OCI-LY1 (cell line): ENCODE data around the gene CRTC3.

ENCODE experiments used
- H2AFZ ChIP-seq: fragments of 200-600 bp; sonication (generic), shearing (Covaris generic); 2 replicates; pipeline ENCODE4 v1.6.0; 2014; ENCODE audit warnings: antibody characterized with exemption, mild to moderate bottlenecking, low read length
- H3F3A ChIP-seq: fragments of 200-600 bp; sonication (generic), shearing (Covaris generic); 2 replicates; pipeline ENCODE4 v1.6.0; 2014; ENCODE audit warnings: mild to moderate bottlenecking, antibody characterized with exemption, low read length, moderate library complexity; ENCODE audit not compliant: insufficient read depth
- H3K27ac ChIP-seq: fragments of 200-600 bp; sonication (generic); 2 replicates; pipeline ENCODE4 v1.5.1; 2014; ENCODE audit warnings: low read length, mixed run types, mild to moderate bottlenecking, low read depth; ENCODE audit not compliant: poor library complexity, severe bottlenecking
- H3K27me3 ChIP-seq: fragments of 200-600 bp; sonication (generic); 2 replicates; pipeline ENCODE4 v1.6.0; 2014; ENCODE audit warnings: antibody characterized with exemption, mild to moderate bottlenecking, low read length, moderate library complexity; ENCODE audit not compliant: insufficient read depth
- H3K36me3 ChIP-seq: fragments of 200-600 bp; sonication (generic); 2 replicates; pipeline ENCODE4 v1.6.1; 2014; ENCODE audit warnings: mild to moderate bottlenecking, antibody characterized with exemption, low read length, moderate library complexity, mixed read lengths; ENCODE audit not compliant: insufficient read depth
- H3K4me1 ChIP-seq: fragments of 200-600 bp; sonication (generic); 2 replicates; pipeline ENCODE4 v1.5.1; 2014; ENCODE audit warnings: mild to moderate bottlenecking, low read length, moderate library complexity; ENCODE audit not compliant: insufficient read depth, severe bottlenecking
- H3K4me2 ChIP-seq: fragments of 200-600 bp; sonication (generic), shearing (Covaris generic); 2 replicates; pipeline ENCODE4 v1.6.1; 2014; ENCODE audit warnings: low read length
- H3K4me3 ChIP-seq: fragments of 200-600 bp; sonication (generic); 2 replicates; pipeline ENCODE4 v1.5.1; 2014; ENCODE audit warnings: low read length, low read depth, mild to moderate bottlenecking, mixed read lengths; ENCODE audit not compliant: poor library complexity, severe bottlenecking
- H3K79me2 ChIP-seq: fragments of 200-600 bp; shearing (Covaris generic); 2 replicates; pipeline ENCODE4 v1.6.1; 2016; ENCODE audit warnings: mixed run types, low read length, mixed read lengths; ENCODE audit not compliant: insufficient read depth
- H3K9ac ChIP-seq: fragments of 200-600 bp; sonication (generic), shearing (Covaris generic); 2 replicates; pipeline ENCODE4 v1.6.1; 2014; ENCODE audit warnings: mild to moderate bottlenecking, low read length, mixed read lengths
- H3K9me2 ChIP-seq: fragments of 200-600 bp; sonication (generic), shearing (Covaris generic); 2 replicates; pipeline ENCODE4 v1.6.1; 2014; ENCODE audit warnings: low read depth, mild to moderate bottlenecking, low read length, mixed read lengths
- H3K9me3 ChIP-seq: fragments of 200-600 bp; shearing (Covaris generic); 2 replicates; pipeline ENCODE4 v1.6.1; 2014; ENCODE audit warnings: low read length, mixed read lengths
- H4K20me1 ChIP-seq: fragments of 200-600 bp; sonication (generic), shearing (Covaris generic); 2 replicates; pipeline ENCODE4 v1.6.0; 2016; ENCODE audit warnings: mild to moderate bottlenecking, low read length; ENCODE audit not compliant: insufficient read depth
- CTCF ChIP-seq: fragments of 200-600 bp; sonication (generic), shearing (Covaris generic); IDR thresholded peaks from 2 replicates; pipeline ENCODE4 v1.5.1; 2017; ENCODE audit warnings: mild to moderate bottlenecking, antibody characterized with exemption, low read length, moderate library complexity, mixed read lengths
- EZH2 ChIP-seq: fragments of 200-600 bp; sonication (generic), shearing (Covaris generic); IDR thresholded peaks from 2 replicates; pipeline ENCODE4 v1.8.0; 2017; ENCODE audit warnings: borderline replicate concordance, mixed run types, mild to moderate bottlenecking, antibody characterized with exemption, low read length, moderate library complexity, mixed read lengths

CRTC3 gene

GRCh38 chr15:90679959-90680358, 150.2 kb downstream of the CRTC3 start:
- no peak for TF ChIP-seq EZH2
- TF ChIP-seq CTCF, result no peak
- Histone ChIP-seq H3K27me3 (peaks cover 5% of the 10 kb centered on the region; the same call in 1 of the 2 replicates), H3K79me2 (no peaks in the 10 kb centered on the region), H4K20me1 (no peaks in the 10 kb centered on the region), H3K4me3 (no peak overlapping the region), H2AFZ (no peak overlapping the region), H3K27ac (no peak overlapping the region), H3K4me2 (no peak overlapping the region), H3K9me3 (no peaks in the 10 kb centered on the region), H3K9me2 (no peaks in the 10 kb centered on the region), H3F3A (no peaks in the 10 kb centered on the region), H3K4me1 (no peaks in the 10 kb centered on the region), H3K36me3 (no peaks in the 10 kb centered on the region), H3K9ac (no peak overlapping the region)

- no peak overlapping the region for H2AFZ ChIP-seq
Measured at GRCh38 chr15:90680371-90680935, 150.7 kb downstream of the CRTC3 start.

GRCh38 chr15:90681056-90681455, 151.3 kb downstream of the CRTC3 start:
- H3K4me2 ChIP-seq, result no peak overlapping the region

More at GRCh38 chr15:90680371-90680935, 150.7 kb downstream of the CRTC3 start:
- Histone ChIP-seq H3K9me2 (no peaks in the 10 kb centered on the region), H3K9ac (no peak overlapping the region), H3F3A (no peaks in the 10 kb centered on the region), H3K4me2 (no peak overlapping the region), H3K79me2 (no peaks in the 10 kb centered on the region), H3K4me3 (no peak overlapping the region), H3K9me3 (no peaks in the 10 kb centered on the region), H3K36me3 (no peaks in the 10 kb centered on the region), H3K4me1 (peaks cover 1% of the 10 kb centered on the region), H3K27me3 (peaks cover 5% of the 10 kb centered on the region; the same call in 1 of the 2 replicates), H3K27ac (no peak overlapping the region), H4K20me1 (no peaks in the 10 kb centered on the region)
- TF ChIP-seq CTCF, result no peak
- TF ChIP-seq EZH2, result no peak

More at GRCh38 chr15:90681056-90681455, 151.3 kb downstream of the CRTC3 start:
- TF ChIP-seq EZH2, result no peak
- no peak for TF ChIP-seq CTCF
- Histone ChIP-seq H2AFZ (no peak overlapping the region), H3K4me1 (peaks cover 8% of the 10 kb centered on the region), H4K20me1 (no peaks in the 10 kb centered on the region), H3K36me3 (no peaks in the 10 kb centered on the region), H3F3A (no peaks in the 10 kb centered on the region), H3K27ac (no peak overlapping the region), H3K9me2 (no peaks in the 10 kb centered on the region), H3K4me3 (no peak overlapping the region), H3K9me3 (no peaks in the 10 kb centered on the region), H3K27me3 (peaks cover 5% of the 10 kb centered on the region; the same call in 1 of the 2 replicates), H3K79me2 (no peaks in the 10 kb centered on the region), H3K9ac (no peak overlapping the region)
